Lower leg skin (tissue), 3 donors: ENCODE measurements around the gene PRR7.

Source experiments
- POLR2A ChIP-seq, 2 donors: fragments of 450-650 bp; IDR thresholded peaks; one replicate each; pipeline ENCODE4 v1.6.1; 2016 to 2017; ENCODE audit warnings: antibody characterized with exemption in 2 of 2, mild to moderate bottlenecking in 1 of 2, moderate library complexity in 1 of 2
- TF ChIP-seq, protein P1 (sequence below), 3 donors: fragments of 450-650 bp; IDR thresholded peaks; one replicate each; pipeline ENCODE4 v1.5.1; 2016; ENCODE audit warnings: antibody characterized with exemption in 3 of 3, mild to moderate bottlenecking in 3 of 3, moderate library complexity in 2 of 3

DNA sequence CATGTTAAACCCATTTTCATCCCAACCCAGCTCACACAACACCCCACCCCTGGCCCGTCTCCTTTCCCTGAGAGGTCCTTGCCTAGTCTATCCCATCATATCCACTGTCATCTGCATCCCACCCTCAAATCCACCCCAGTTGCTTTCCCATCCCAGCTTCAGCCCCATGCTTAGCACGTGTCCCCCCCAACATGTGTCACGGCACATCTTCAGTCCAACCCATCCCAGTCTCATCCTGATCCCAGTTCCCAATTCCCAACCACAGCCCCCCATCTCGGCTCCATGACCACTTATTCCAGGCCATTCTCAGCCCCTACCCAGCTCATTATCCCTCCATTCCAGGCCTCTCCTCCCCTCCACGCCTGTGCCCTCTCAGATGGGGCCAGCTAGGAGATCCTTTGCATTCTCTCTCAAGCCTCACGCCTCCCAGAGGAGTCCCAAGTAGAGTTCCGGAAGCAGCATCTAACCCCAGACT lies 27.4 kb downstream of the PRR7 start:
- TF ChIP-seq, protein P1, sequence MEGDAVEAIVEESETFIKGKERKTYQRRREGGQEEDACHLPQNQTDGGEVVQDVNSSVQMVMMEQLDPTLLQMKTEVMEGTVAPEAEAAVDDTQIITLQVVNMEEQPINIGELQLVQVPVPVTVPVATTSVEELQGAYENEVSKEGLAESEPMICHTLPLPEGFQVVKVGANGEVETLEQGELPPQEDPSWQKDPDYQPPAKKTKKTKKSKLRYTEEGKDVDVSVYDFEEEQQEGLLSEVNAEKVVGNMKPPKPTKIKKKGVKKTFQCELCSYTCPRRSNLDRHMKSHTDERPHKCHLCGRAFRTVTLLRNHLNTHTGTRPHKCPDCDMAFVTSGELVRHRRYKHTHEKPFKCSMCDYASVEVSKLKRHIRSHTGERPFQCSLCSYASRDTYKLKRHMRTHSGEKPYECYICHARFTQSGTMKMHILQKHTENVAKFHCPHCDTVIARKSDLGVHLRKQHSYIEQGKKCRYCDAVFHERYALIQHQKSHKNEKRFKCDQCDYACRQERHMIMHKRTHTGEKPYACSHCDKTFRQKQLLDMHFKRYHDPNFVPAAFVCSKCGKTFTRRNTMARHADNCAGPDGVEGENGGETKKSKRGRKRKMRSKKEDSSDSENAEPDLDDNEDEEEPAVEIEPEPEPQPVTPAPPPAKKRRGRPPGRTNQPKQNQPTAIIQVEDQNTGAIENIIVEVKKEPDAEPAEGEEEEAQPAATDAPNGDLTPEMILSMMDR (IDR thresholded peaks at IDR 0.05): no peak
- no peak for TF ChIP-seq POLR2A (IDR thresholded peaks at IDR 0.05)
